Transverse colon (tissue), 3 donors: ENCODE measurements around the gene PPP1R27.
"Not testable (repeated sequence)": the region's sequence is repeated elsewhere in the genome, so short reads cannot be mapped to it uniquely, and the experiment has no call there.

ENCODE experiments used
- CTCF ChIP-seq, 5 experiments: fragments of 200-600 bp in 3 of 5; fragments of 450-650 bp in 2 of 5; sonication (generic) in 3 of 5; IDR thresholded peaks; 1 replicate in 2 of 5; 2 replicates in 3 of 5; pipeline ENCODE4 v1.5.1; 2016 to 2017; ENCODE audit warnings: antibody characterized with exemption in 5 of 5, inconsistent platforms in 3 of 5, mild to moderate bottlenecking in 2 of 5, moderate library complexity in 1 of 5
- POLR2A ChIP-seq: fragments of 450-650 bp; IDR thresholded peaks from one replicate; pipeline ENCODE4 v1.6.1; 2016; ENCODE audit warnings: antibody characterized with exemption, mild to moderate bottlenecking, moderate library complexity

- TF ChIP-seq POLR2A; CTCF (IDR thresholded peaks at IDR 0.05): not testable (repeated sequence)
Measured at GRCh38 chr17:81840059-81840458, 5.2 kb upstream of the PPP1R27 start.
